H9 (cell line): ENCODE measurements around the gene GUCY1A1. TPM values are rescaled to one million over a fixed set of nuclear protein-coding genes. Genes with fewer than 3 reads are reported as not detected.

Source experiments
- DNase-seq: peaks from one replicate; pipeline ENCODE4 v3.0.0-alpha.2; 2017
- H2AFZ ChIP-seq: one replicate; pipeline ENCODE4 v1.6.1; 2013; ENCODE audit warnings: mild to moderate bottlenecking, low read length, control low read depth, moderate library complexity
- H2AK5ac ChIP-seq: 2 replicates; pipeline ENCODE4 v1.6.1; 2013; ENCODE audit warnings: low read length, control low read depth, mixed read lengths; ENCODE audit not compliant: insufficient read length
- H2BK120ac ChIP-seq: one replicate; pipeline ENCODE4 v1.6.1; 2013; ENCODE audit warnings: low read depth, mild to moderate bottlenecking, low read length, control low read depth, inconsistent platforms; ENCODE audit not compliant: poor library complexity, severe bottlenecking
- H2BK12ac ChIP-seq: 2 replicates; pipeline ENCODE4 v1.6.1; 2013; ENCODE audit warnings: low read length, control low read depth, mixed read lengths, low read depth; ENCODE audit not compliant: insufficient read length
- H2BK15ac ChIP-seq: 2 replicates; pipeline ENCODE4 v1.6.1; 2013; ENCODE audit warnings: low read depth, low read length, control low read depth
- H2BK20ac ChIP-seq: one replicate; pipeline ENCODE4 v1.6.1; 2013; ENCODE audit warnings: low read depth, mild to moderate bottlenecking, low read length, control low read depth, inconsistent platforms; ENCODE audit not compliant: poor library complexity, severe bottlenecking
- H2BK5ac ChIP-seq: 2 replicates; pipeline ENCODE4 v1.6.1; 2013; ENCODE audit warnings: low read length, control low read depth, mixed read lengths; ENCODE audit not compliant: insufficient read length
- H3K14ac ChIP-seq: 2 replicates; pipeline ENCODE4 v1.6.1; 2013; ENCODE audit warnings: low read length, control low read depth; ENCODE audit not compliant: insufficient read depth
- H3K18ac ChIP-seq: 2 replicates; pipeline ENCODE4 v1.6.1; 2013; ENCODE audit warnings: low read depth, mild to moderate bottlenecking, mixed read lengths, low read length, control low read depth; ENCODE audit not compliant: insufficient read length
- H3K23ac ChIP-seq: 2 replicates; pipeline ENCODE4 v1.6.1; 2013; ENCODE audit warnings: low read length, control low read depth, mixed read lengths, low read depth; ENCODE audit not compliant: insufficient read length
- H3K23me2 ChIP-seq: 2 replicates; pipeline ENCODE4 v1.6.1; 2013; ENCODE audit warnings: low read depth, mild to moderate bottlenecking, mixed read lengths, low read length, control low read depth; ENCODE audit not compliant: insufficient read length, poor library complexity, severe bottlenecking
- H3K27ac ChIP-seq: 2 replicates; pipeline ENCODE4 v1.5.1; 2013; ENCODE audit warnings: low read length, control low read depth, mixed read lengths, low read depth; ENCODE audit not compliant: insufficient read length
- H3K27me3 ChIP-seq: 2 replicates; pipeline ENCODE4 v1.6.1; 2013; ENCODE audit warnings: low read length, control low read depth, inconsistent platforms; ENCODE audit not compliant: insufficient read depth
- H3K4ac ChIP-seq: 2 replicates; pipeline ENCODE4 v1.6.1; 2013; ENCODE audit warnings: low read depth, mild to moderate bottlenecking, control low read depth, inconsistent platforms, low read length, moderate library complexity
- H3K4me1 ChIP-seq: 2 replicates; pipeline ENCODE4 v1.6.1; 2013; ENCODE audit warnings: low read length, control low read depth, inconsistent platforms; ENCODE audit not compliant: insufficient read depth
- H3K4me2 ChIP-seq: 2 replicates; pipeline ENCODE4 v1.6.1; 2013; ENCODE audit warnings: low read length, control low read depth, mixed read lengths; ENCODE audit not compliant: insufficient read length, insufficient read depth
- H3K56ac ChIP-seq: 2 replicates; pipeline ENCODE4 v1.6.1; 2013; ENCODE audit warnings: low read depth, mild to moderate bottlenecking, mixed read lengths, low read length, control low read depth; ENCODE audit not compliant: insufficient read length
- H3K79me1 ChIP-seq: 2 replicates; pipeline ENCODE4 v1.6.1; 2013; ENCODE audit warnings: low read depth, mild to moderate bottlenecking, moderate library complexity, low read length, control low read depth, inconsistent platforms; ENCODE audit not compliant: insufficient read depth, poor library complexity, severe bottlenecking
- H3K79me2 ChIP-seq: 2 replicates; pipeline ENCODE4 v1.6.1; 2013; ENCODE audit warnings: low read length, control low read depth, inconsistent platforms; ENCODE audit not compliant: insufficient read depth
- H3K9ac ChIP-seq: 2 replicates; pipeline ENCODE4 v1.6.1; 2013; ENCODE audit warnings: low read length, control low read depth, mixed read lengths; ENCODE audit not compliant: insufficient read length; ENCODE audit errors: extremely low read depth
- H3K9me3 ChIP-seq: one replicate; pipeline ENCODE4 v1.6.1; 2013; ENCODE audit warnings: low read depth, low read length, inconsistent platforms; ENCODE audit not compliant: control insufficient read depth
- H3T11ph ChIP-seq: one replicate; pipeline ENCODE4 v1.6.1; 2013; ENCODE audit warnings: mild to moderate bottlenecking, low read length, control low read depth, inconsistent platforms
- H4K20me1 ChIP-seq: one replicate; pipeline ENCODE4 v1.6.1; 2013; ENCODE audit not compliant: control insufficient read depth, insufficient read length, insufficient read depth
- H4K5ac ChIP-seq: 2 replicates; pipeline ENCODE4 v1.6.1; 2013; ENCODE audit warnings: low read depth, mild to moderate bottlenecking, mixed read lengths, low read length, control low read depth; ENCODE audit not compliant: insufficient read length
- H4K8ac ChIP-seq: replicated peaks from 2 replicates; pipeline ENCODE4 v1.6.1; 2013; ENCODE audit warnings: low read length, control low read depth, mixed read lengths, low read depth; ENCODE audit not compliant: insufficient read length
- H4K91ac ChIP-seq: 2 replicates; pipeline ENCODE4 v1.6.1; 2013; ENCODE audit warnings: low read depth, mild to moderate bottlenecking, moderate library complexity, mixed read lengths, low read length, control low read depth; ENCODE audit not compliant: insufficient read length
- H3K27ac Mint-ChIP-seq, 3 experiments: 2 replicates in 2 of 3; 3 replicates in 1 of 3; pipeline ENCODE4 v1.8.0; 2020 to 2021; ENCODE audit warnings: mixed read lengths in 3 of 3, mild to moderate bottlenecking in 1 of 3, moderate library complexity in 1 of 3
- H3K27me3 Mint-ChIP-seq: 2 replicates; pipeline ENCODE4 v1.8.0; 2021; ENCODE audit warnings: low read depth, mild to moderate bottlenecking, moderate library complexity, mixed read lengths
- H3K36me3 Mint-ChIP-seq, 3 experiments: 2 replicates in 2 of 3; 3 replicates in 1 of 3; pipeline ENCODE4 v1.8.0; 2020 to 2021; ENCODE audit warnings: low read depth in 3 of 3, mixed read lengths in 3 of 3; ENCODE audit not compliant: insufficient read depth in 1 of 3
- H3K4me1 Mint-ChIP-seq, 2 experiments: 2 replicates each; pipeline ENCODE4 v1.8.0; 2020; ENCODE audit warnings: mixed read lengths in 2 of 2
- H3K4me3 Mint-ChIP-seq, 2 experiments: 2 replicates in 1 of 2; 3 replicates in 1 of 2; pipeline ENCODE4 v1.8.0; 2020 to 2021; ENCODE audit warnings: mild to moderate bottlenecking in 2 of 2, mixed read lengths in 2 of 2, moderate library complexity in 1 of 2
- H3K9me3 Mint-ChIP-seq, 2 experiments: 2 replicates in 1 of 2; 3 replicates in 1 of 2; pipeline ENCODE4 v1.8.0; 2020; ENCODE audit warnings: mild to moderate bottlenecking in 2 of 2, mixed read lengths in 2 of 2, moderate library complexity in 1 of 2
- CTCF ChIP-seq: fragments of 200-600 bp; sonication (generic); conservative IDR thresholded peaks from 3 replicates; pipeline ENCODE4 v1.8.0; 2021; ENCODE audit warnings: antibody characterized with exemption, mild to moderate bottlenecking
- WGBS: extraction: QIAGEN DNeasy Blood & Tissue Kit; methylation state at CpG from one replicate; pipeline ENCODE4 v1.1.7; 2013; ENCODE audit warnings: missing lambda C conversion rate, low lambda C conversion rate, mixed read lengths; ENCODE audit not compliant: insufficient read length; ENCODE audit errors: extremely low coverage; 5-methylcytosine and 5-hydroxymethylcytosine counted together
- total RNA-seq: library from RNA; stranded (reverse); gene quantifications from 2 replicates; pipeline ENCODE4 v1.2.1, GENCODE V29; 2021

GUCY1A1 gene
- total RNA-seq, 1 experiment from 2014 or later: not detected

GRCh38 chr4:155696226-155696625 lies 29.6 kb downstream of the GUCY1A1 start:
- Mint-ChIP-seq H3K27ac (no peak overlapping the region), H3K4me3 (no peak overlapping the region), H3K27me3 (peaks cover 14% of the 10 kb centered on the region), H3K9me3 (no peaks in the 10 kb centered on the region), H3K36me3 (no peaks in the 10 kb centered on the region), H3K4me1 (no peaks in the 10 kb centered on the region)
- no peak overlapping the region for H3K56ac ChIP-seq
- DNase-seq: no peak
- no peaks in the 10 kb centered on the region for H3K79me1 ChIP-seq
- H4K8ac ChIP-seq: no peak overlapping the region
- no peak overlapping the region for H3K4ac ChIP-seq
- H2BK120ac ChIP-seq: no peak overlapping the region
- no peak overlapping the region for H3K23ac ChIP-seq
- no peak overlapping the region for H2AFZ ChIP-seq
- no peak overlapping the region for H3K27ac ChIP-seq
- no peak overlapping the region for H2BK15ac ChIP-seq
- H3T11ph ChIP-seq: no peak overlapping the region
- no peak overlapping the region for H2BK20ac ChIP-seq
- H2AK5ac ChIP-seq: no peak overlapping the region
- H2BK5ac ChIP-seq: no peak overlapping the region
- no peak for TF ChIP-seq CTCF
- no peaks in the 10 kb centered on the region for H3K23me2 ChIP-seq
- H3K18ac ChIP-seq: no peak overlapping the region
- H3K79me2 ChIP-seq: no peaks in the 10 kb centered on the region
- H3K9ac ChIP-seq: no peak overlapping the region
- no peak overlapping the region for H2BK12ac ChIP-seq
- no peaks in the 10 kb centered on the region for H3K9me3 ChIP-seq
- no peak overlapping the region for H3K14ac ChIP-seq
- no peak overlapping the region for H3K4me2 ChIP-seq
- H4K5ac ChIP-seq: no peak overlapping the region
- no peak overlapping the region for H4K91ac ChIP-seq
- H3K27me3 ChIP-seq: no peaks in the 10 kb centered on the region
- no peaks in the 10 kb centered on the region for H4K20me1 ChIP-seq
- H3K4me1 ChIP-seq: no peaks in the 10 kb centered on the region
- no CpG with 5 or more reads among the region's 1 CpG for WGBS
